Liver (tissue), 9 donors: ENCODE results near the gene PAPOLB. TPM values are rescaled to one million over a fixed set of nuclear protein-coding genes. Genes with fewer than 3 reads are reported as not detected.

Source experiments
- DNase-seq: peaks from one replicate; pipeline ENCODE4 v3.0.0-alpha.2; 2017; ENCODE audit warnings: low spot score
- H3K27ac ChIP-seq, 2 donors: one replicate each; pipeline ENCODE4 v1.7.0; 2013; ENCODE audit warnings: inconsistent platforms in 2 of 2, low read length in 2 of 2, control low read depth in 1 of 2, low read depth in 1 of 2, mild to moderate bottlenecking in 1 of 2
- H3K27me3 ChIP-seq, 4 donors: one replicate each; pipeline versions ENCODE4 v1.6.1 to v1.7.0; 2013; ENCODE audit warnings: low read length in 3 of 4, inconsistent platforms in 1 of 4, mild to moderate bottlenecking in 1 of 4, moderate library complexity in 1 of 4; ENCODE audit not compliant: control insufficient read depth in 4 of 4, insufficient read depth in 4 of 4
- H3K36me3 ChIP-seq, 4 donors: one replicate each; pipeline versions ENCODE4 v1.6.1 to v1.7.0; 2013; ENCODE audit warnings: low read length in 3 of 4, mild to moderate bottlenecking in 3 of 4, low read depth in 1 of 4, moderate library complexity in 1 of 4; ENCODE audit not compliant: control insufficient read depth in 4 of 4, insufficient read depth in 3 of 4
- H3K4me1 ChIP-seq, 4 donors: one replicate each; pipeline versions ENCODE4 v1.6.1 to v1.7.0; 2013; ENCODE audit warnings: low read length in 3 of 4, mild to moderate bottlenecking in 3 of 4, moderate library complexity in 1 of 4; ENCODE audit not compliant: control insufficient read depth in 4 of 4, insufficient read depth in 4 of 4
- H3K4me3 ChIP-seq, 3 donors: one replicate each; pipeline versions ENCODE4 v1.6.1 to v1.7.0; 2013; ENCODE audit warnings: low read length in 3 of 3, control low read depth in 1 of 3, low read depth in 1 of 3, mild to moderate bottlenecking in 1 of 3
- H3K9ac ChIP-seq, 2 donors: one replicate each; pipeline ENCODE4 v1.7.0; 2013; ENCODE audit warnings: low read length in 2 of 2, mild to moderate bottlenecking in 2 of 2, moderate library complexity in 2 of 2, control low read depth in 1 of 2, low read depth in 1 of 2
- H3K9me3 ChIP-seq, 4 donors: one replicate each; pipeline versions ENCODE4 v1.6.1 to v1.7.0; 2013; ENCODE audit warnings: low read length in 3 of 4; ENCODE audit not compliant: control insufficient read depth in 4 of 4
- EGR1 ChIP-seq, 2 donors: IDR thresholded peaks; 2 replicates each; pipeline ENCODE4 v1.6.1; 2016 to 2018; ENCODE audit warnings: antibody characterized with exemption in 2 of 2, low read depth in 2 of 2
- FOXA1 ChIP-seq: IDR thresholded peaks from 2 replicates; pipeline ENCODE4 v1.6.1; 2016; ENCODE audit warnings: antibody characterized with exemption
- FOXA2 ChIP-seq: IDR thresholded peaks from 2 replicates; pipeline ENCODE4 v1.6.1; 2016; ENCODE audit warnings: antibody characterized with exemption
- GABPA ChIP-seq, 2 donors: IDR thresholded peaks in 1 of 2; conservative IDR thresholded peaks in 1 of 2; 2 replicates each; pipeline ENCODE4 v1.6.1; 2016; ENCODE audit warnings: antibody characterized with exemption in 2 of 2, mild to moderate bottlenecking in 1 of 2, moderate library complexity in 1 of 2
- HNF4A ChIP-seq, 2 donors: conservative IDR thresholded peaks; 2 replicates each; pipeline ENCODE4 v1.6.1; 2016; ENCODE audit warnings: antibody characterized with exemption in 2 of 2, mild to moderate bottlenecking in 2 of 2
- HNF4G ChIP-seq: IDR thresholded peaks from 2 replicates; pipeline ENCODE4 v1.6.1; 2016; ENCODE audit warnings: antibody characterized with exemption
- JUND ChIP-seq, 2 donors: IDR thresholded peaks; 2 replicates each; pipeline ENCODE4 v1.6.1; 2016; ENCODE audit warnings: antibody characterized with exemption in 2 of 2
- NR2F2 ChIP-seq: IDR thresholded peaks from 2 replicates; pipeline ENCODE4 v1.6.1; 2016; ENCODE audit warnings: antibody characterized with exemption
- RAD21 ChIP-seq, 2 donors: IDR thresholded peaks; 2 replicates each; pipeline ENCODE4 v1.6.1; 2016; ENCODE audit warnings: antibody characterized with exemption in 2 of 2, mild to moderate bottlenecking in 2 of 2
- SP1 ChIP-seq: IDR thresholded peaks from 2 replicates; pipeline ENCODE4 v1.6.1; 2018; ENCODE audit warnings: antibody characterized with exemption, mild to moderate bottlenecking
- TAF1 ChIP-seq: conservative IDR thresholded peaks from 2 replicates; pipeline ENCODE4 v1.6.1; 2016; ENCODE audit warnings: antibody characterized with exemption, mild to moderate bottlenecking
- YY1 ChIP-seq: IDR thresholded peaks from 2 replicates; pipeline ENCODE4 v1.6.1; 2016; ENCODE audit warnings: antibody characterized with exemption, mild to moderate bottlenecking
- WGBS: extraction: QIAGEN DNeasy Blood & Tissue Kit; methylation state at CpG from one replicate; pipeline ENCODE4 v1.1.7; 2013; 5-methylcytosine and 5-hydroxymethylcytosine counted together
- polyA plus RNA-seq, 2 donors: library from polyadenylated mRNA; stranded (reverse) in 1 of 2; unstranded in 1 of 2; fragments of 200-250 nt in 1 of 2; fragments of >200 nt in 1 of 2; fragmentation: Nextera tagmentation in 1 of 2; extraction: Ambion mirVana in 1 of 2; gene quantifications; one replicate each; pipeline versions ENCODE4 v1.2.1 to v1.2.3, GENCODE V29; 2013 to 2015
- total RNA-seq, 2 donors: library from RNA; depleted of rRNA; stranded (reverse); fragments of >200 nt; gene quantifications; one replicate each; pipeline ENCODE4 v1.2.3, GENCODE V29; 2014
- TF ChIP-seq, protein P1 (sequence below): IDR thresholded peaks from 2 replicates; pipeline ENCODE4 v1.6.1; 2016; ENCODE audit warnings: antibody characterized with exemption, mild to moderate bottlenecking
- TF ChIP-seq, protein P2 (sequence below): IDR thresholded peaks from 2 replicates; pipeline ENCODE4 v1.6.1; 2016; ENCODE audit warnings: antibody characterized with exemption
- TF ChIP-seq, protein P3 (sequence below): IDR thresholded peaks from 2 replicates; pipeline ENCODE4 v1.6.1; 2016; ENCODE audit warnings: antibody characterized with exemption
- TF ChIP-seq, protein P4 (sequence below): IDR thresholded peaks from 2 replicates; pipeline ENCODE4 v1.6.1; 2016; ENCODE audit warnings: antibody characterized with exemption
- TF ChIP-seq, protein P5 (sequence below): fragments of 150-350 bp; IDR thresholded peaks from 2 replicates; pipeline ENCODE4 v1.5.1; 2017; ENCODE audit warnings: improper control_type of control experiment, low read depth, low read length; ENCODE audit not compliant: missing input control
- donor health status: healthy.
- donor health status: healthy.
- donor health status: healthy.
- donor health status: healthy.
- donor health status: healthy.

Gene PAPOLB
- total and polyA plus RNA-seq, 4 donors: 0.05 to 0.08 TPM; not detected in 2

DNA sequence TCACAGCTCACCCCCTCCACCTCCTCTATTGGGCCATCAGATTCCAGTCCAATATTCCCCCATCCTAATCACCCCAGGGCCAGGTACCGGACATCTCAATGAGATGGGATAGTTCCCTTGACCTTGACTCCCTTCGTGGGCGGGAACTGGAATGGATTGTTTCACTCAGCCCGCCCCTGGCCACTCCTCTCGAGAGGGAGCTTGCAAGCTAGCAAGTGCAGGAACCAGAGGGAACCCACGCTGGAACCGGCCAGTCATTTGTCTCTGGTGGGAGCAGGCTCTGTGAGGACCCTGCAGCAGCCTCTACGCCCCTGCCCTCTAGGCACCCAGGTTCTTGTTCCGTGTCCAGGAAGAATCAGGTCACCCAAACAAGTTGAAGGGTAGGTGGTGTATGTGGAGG is 32.7 kb upstream of the PAPOLB start:
- 85% methylated on average over 9 of the region's 9 CpGs for WGBS
- H3K27me3 ChIP-seq: no peaks in the 10 kb centered on the region
- DNase-seq: no peak
- TF ChIP-seq SP1 (no peak), GABPA (IDR thresholded peaks at IDR 0.05 in 1 of 2, conservative IDR thresholded peaks at IDR 0.05 in 1 of 2) (no peak), NR2F2 (no peak), FOXA2 (no peak), TAF1 (no peak), YY1 (no peak), HNF4A (conservative IDR thresholded peaks at IDR 0.05) (no peak), EGR1 (IDR thresholded peaks at IDR 0.05; ENCODE audit: low read depth in 2 of 2) (no peak), RAD21 (IDR thresholded peaks at IDR 0.05) (no peak), FOXA1 (no peak), HNF4G (no peak), JUND (IDR thresholded peaks at IDR 0.05) (no peak)
- TF ChIP-seq, protein P1, sequence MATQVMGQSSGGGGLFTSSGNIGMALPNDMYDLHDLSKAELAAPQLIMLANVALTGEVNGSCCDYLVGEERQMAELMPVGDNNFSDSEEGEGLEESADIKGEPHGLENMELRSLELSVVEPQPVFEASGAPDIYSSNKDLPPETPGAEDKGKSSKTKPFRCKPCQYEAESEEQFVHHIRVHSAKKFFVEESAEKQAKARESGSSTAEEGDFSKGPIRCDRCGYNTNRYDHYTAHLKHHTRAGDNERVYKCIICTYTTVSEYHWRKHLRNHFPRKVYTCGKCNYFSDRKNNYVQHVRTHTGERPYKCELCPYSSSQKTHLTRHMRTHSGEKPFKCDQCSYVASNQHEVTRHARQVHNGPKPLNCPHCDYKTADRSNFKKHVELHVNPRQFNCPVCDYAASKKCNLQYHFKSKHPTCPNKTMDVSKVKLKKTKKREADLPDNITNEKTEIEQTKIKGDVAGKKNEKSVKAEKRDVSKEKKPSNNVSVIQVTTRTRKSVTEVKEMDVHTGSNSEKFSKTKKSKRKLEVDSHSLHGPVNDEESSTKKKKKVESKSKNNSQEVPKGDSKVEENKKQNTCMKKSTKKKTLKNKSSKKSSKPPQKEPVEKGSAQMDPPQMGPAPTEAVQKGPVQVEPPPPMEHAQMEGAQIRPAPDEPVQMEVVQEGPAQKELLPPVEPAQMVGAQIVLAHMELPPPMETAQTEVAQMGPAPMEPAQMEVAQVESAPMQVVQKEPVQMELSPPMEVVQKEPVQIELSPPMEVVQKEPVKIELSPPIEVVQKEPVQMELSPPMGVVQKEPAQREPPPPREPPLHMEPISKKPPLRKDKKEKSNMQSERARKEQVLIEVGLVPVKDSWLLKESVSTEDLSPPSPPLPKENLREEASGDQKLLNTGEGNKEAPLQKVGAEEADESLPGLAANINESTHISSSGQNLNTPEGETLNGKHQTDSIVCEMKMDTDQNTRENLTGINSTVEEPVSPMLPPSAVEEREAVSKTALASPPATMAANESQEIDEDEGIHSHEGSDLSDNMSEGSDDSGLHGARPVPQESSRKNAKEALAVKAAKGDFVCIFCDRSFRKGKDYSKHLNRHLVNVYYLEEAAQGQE: no peak
- TF ChIP-seq, protein P2, sequence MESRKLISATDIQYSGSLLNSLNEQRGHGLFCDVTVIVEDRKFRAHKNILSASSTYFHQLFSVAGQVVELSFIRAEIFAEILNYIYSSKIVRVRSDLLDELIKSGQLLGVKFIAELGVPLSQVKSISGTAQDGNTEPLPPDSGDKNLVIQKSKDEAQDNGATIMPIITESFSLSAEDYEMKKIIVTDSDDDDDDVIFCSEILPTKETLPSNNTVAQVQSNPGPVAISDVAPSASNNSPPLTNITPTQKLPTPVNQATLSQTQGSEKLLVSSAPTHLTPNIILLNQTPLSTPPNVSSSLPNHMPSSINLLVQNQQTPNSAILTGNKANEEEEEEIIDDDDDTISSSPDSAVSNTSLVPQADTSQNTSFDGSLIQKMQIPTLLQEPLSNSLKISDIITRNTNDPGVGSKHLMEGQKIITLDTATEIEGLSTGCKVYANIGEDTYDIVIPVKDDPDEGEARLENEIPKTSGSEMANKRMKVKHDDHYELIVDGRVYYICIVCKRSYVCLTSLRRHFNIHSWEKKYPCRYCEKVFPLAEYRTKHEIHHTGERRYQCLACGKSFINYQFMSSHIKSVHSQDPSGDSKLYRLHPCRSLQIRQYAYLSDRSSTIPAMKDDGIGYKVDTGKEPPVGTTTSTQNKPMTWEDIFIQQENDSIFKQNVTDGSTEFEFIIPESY: no peak
- TF ChIP-seq, protein P3, sequence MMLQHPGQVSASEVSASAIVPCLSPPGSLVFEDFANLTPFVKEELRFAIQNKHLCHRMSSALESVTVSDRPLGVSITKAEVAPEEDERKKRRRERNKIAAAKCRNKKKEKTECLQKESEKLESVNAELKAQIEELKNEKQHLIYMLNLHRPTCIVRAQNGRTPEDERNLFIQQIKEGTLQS: no peak
- TF ChIP-seq, protein P4, sequence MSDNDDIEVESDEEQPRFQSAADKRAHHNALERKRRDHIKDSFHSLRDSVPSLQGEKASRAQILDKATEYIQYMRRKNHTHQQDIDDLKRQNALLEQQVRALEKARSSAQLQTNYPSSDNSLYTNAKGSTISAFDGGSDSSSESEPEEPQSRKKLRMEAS: no peak
- TF ChIP-seq, protein P5, sequence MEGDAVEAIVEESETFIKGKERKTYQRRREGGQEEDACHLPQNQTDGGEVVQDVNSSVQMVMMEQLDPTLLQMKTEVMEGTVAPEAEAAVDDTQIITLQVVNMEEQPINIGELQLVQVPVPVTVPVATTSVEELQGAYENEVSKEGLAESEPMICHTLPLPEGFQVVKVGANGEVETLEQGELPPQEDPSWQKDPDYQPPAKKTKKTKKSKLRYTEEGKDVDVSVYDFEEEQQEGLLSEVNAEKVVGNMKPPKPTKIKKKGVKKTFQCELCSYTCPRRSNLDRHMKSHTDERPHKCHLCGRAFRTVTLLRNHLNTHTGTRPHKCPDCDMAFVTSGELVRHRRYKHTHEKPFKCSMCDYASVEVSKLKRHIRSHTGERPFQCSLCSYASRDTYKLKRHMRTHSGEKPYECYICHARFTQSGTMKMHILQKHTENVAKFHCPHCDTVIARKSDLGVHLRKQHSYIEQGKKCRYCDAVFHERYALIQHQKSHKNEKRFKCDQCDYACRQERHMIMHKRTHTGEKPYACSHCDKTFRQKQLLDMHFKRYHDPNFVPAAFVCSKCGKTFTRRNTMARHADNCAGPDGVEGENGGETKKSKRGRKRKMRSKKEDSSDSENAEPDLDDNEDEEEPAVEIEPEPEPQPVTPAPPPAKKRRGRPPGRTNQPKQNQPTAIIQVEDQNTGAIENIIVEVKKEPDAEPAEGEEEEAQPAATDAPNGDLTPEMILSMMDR: no peak
- H3K9me3 ChIP-seq: peaks cover 0 to 10% (median 8%) of the 10 kb centered on the region in 4 donors
- H3K4me1 ChIP-seq: no peaks in the 10 kb centered on the region
- no peak overlapping the region for H3K27ac ChIP-seq
- H3K4me3 ChIP-seq: no peak overlapping the region
- no peak overlapping the region for H3K9ac ChIP-seq
- H3K36me3 ChIP-seq: no peaks in the 10 kb centered on the region
